Osteoblast (primary cell): ENCODE measurements around the gene FARS2. TPM values are rescaled to one million over a fixed set of nuclear protein-coding genes. Genes with fewer than 3 reads are reported as not detected.

Experiments used
- DNase-seq: peaks from one replicate; pipeline ENCODE4 v3.0.0; 2011; ENCODE audit warnings: low spot score, mixed read lengths; ENCODE audit not compliant: insufficient read length; ENCODE audit errors: missing footprints
- H2AFZ ChIP-seq: 2 replicates; pipeline ENCODE4 v1.6.0; 2011; ENCODE audit warnings: mild to moderate bottlenecking, low read length
- H3K27ac ChIP-seq: 2 replicates; pipeline ENCODE4 v1.5.1; 2011; ENCODE audit warnings: mild to moderate bottlenecking, low read depth, low read length, moderate library complexity
- H3K27me3 ChIP-seq: 2 replicates; pipeline ENCODE4 v1.6.0; 2012; ENCODE audit warnings: mild to moderate bottlenecking, control low read depth, inconsistent platforms, low read length, moderate library complexity; ENCODE audit not compliant: insufficient read depth
- H3K36me3 ChIP-seq: 2 replicates; pipeline ENCODE4 v1.5.1; 2011; ENCODE audit warnings: mild to moderate bottlenecking, low read length, control low read depth, moderate library complexity; ENCODE audit not compliant: insufficient read depth
- H3K4me1 ChIP-seq: 2 replicates; pipeline ENCODE4 v1.5.1; 2011; ENCODE audit warnings: mild to moderate bottlenecking, low read length, control low read depth, moderate library complexity; ENCODE audit not compliant: insufficient read depth
- H3K4me2 ChIP-seq: 2 replicates; pipeline ENCODE4 v1.6.0; 2011; ENCODE audit warnings: mild to moderate bottlenecking, low read length; ENCODE audit not compliant: insufficient read depth
- H3K4me3 ChIP-seq: fragments of 200-600 bp; sonication (generic); 3 replicates; pipeline ENCODE4 v1.5.1; 2012; ENCODE audit warnings: mild to moderate bottlenecking, low read length, inconsistent platforms; ENCODE audit not compliant: insufficient read depth
- H3K79me2 ChIP-seq: 2 replicates; pipeline ENCODE4 v1.6.0; 2012; ENCODE audit warnings: mild to moderate bottlenecking, low read length, control low read depth, inconsistent platforms; ENCODE audit not compliant: insufficient read depth
- H3K9me3 ChIP-seq: 2 replicates; pipeline ENCODE4 v1.5.1; 2011; ENCODE audit warnings: low read depth, low read length, control low read depth
- H4K20me1 ChIP-seq: 2 replicates; pipeline ENCODE4 v1.6.0; 2012; ENCODE audit warnings: mild to moderate bottlenecking, low read length, control low read depth; ENCODE audit not compliant: insufficient read depth
- CTCF ChIP-seq: IDR thresholded peaks from 2 replicates; pipeline ENCODE4 v1.5.1; 2011; ENCODE audit warnings: mild to moderate bottlenecking, low read depth, low read length, moderate library complexity; ENCODE audit errors: extremely low read depth
- total RNA-seq: library from RNA; depleted of rRNA; stranded (reverse); fragments of >200 nt; gene quantifications from 2 replicates; pipeline ENCODE4 v1.2.3, GENCODE V29; 2012

FARS2 gene
- total RNA-seq, 1 donor = 29.7 TPM

- H3K36me3 ChIP-seq = no peaks in the 10 kb centered on the region
- no peak overlapping the region for H3K27ac ChIP-seq
- peaks cover 32% of the 10 kb centered on the region for H3K79me2 ChIP-seq
- no peaks in the 10 kb centered on the region for H3K9me3 ChIP-seq
- no peaks in the 10 kb centered on the region for H3K4me1 ChIP-seq
- no peak overlapping the region for H3K4me2 ChIP-seq
- H3K4me3 ChIP-seq = no peak overlapping the region
- H4K20me1 ChIP-seq = peaks cover 4% of the 10 kb centered on the region
- no peak overlapping the region for H2AFZ ChIP-seq
- DNase-seq = no peak
- no peak for TF ChIP-seq CTCF
- H3K27me3 ChIP-seq = no peaks in the 10 kb centered on the region
These were observed 12.8 kb upstream of the FARS2 start for GRCh38 chr6:5248302-5249098.

GRCh38 chr6:5249451-5250122 is 11.7 kb upstream of the FARS2 start:
- Histone ChIP-seq H2AFZ (no peak overlapping the region), H3K36me3 (no peaks in the 10 kb centered on the region), H3K27ac (no peak overlapping the region), H4K20me1 (peaks cover 4% of the 10 kb centered on the region), H3K9me3 (no peaks in the 10 kb centered on the region), H3K79me2 (peaks cover 28% of the 10 kb centered on the region), H3K4me1 (no peaks in the 10 kb centered on the region), H3K27me3 (no peaks in the 10 kb centered on the region), H3K4me3 (no peak overlapping the region), H3K4me2 (no peak overlapping the region)
- no peak for DNase-seq
- TF ChIP-seq CTCF = no peak

- H3K36me3 ChIP-seq = no peaks in the 10 kb centered on the region
- H3K27me3 ChIP-seq = no peaks in the 10 kb centered on the region
- no peak overlapping the region for H2AFZ ChIP-seq
- peaks cover 4% of the 10 kb centered on the region for H4K20me1 ChIP-seq
- no peaks in the 10 kb centered on the region for H3K9me3 ChIP-seq
- H3K4me3 ChIP-seq = no peak overlapping the region
- H3K4me2 ChIP-seq = no peak overlapping the region
- no peak overlapping the region for H3K27ac ChIP-seq
- H3K4me1 ChIP-seq = no peaks in the 10 kb centered on the region
- TF ChIP-seq CTCF = no peak
- H3K79me2 ChIP-seq = peaks cover 27% of the 10 kb centered on the region
- DNase-seq = no peak
These were observed 10.9 kb upstream of the FARS2 start for GRCh38 chr6:5250451-5250850.

- DNase-seq = no peak
- Histone ChIP-seq H3K27me3 (no peaks in the 10 kb centered on the region), H2AFZ (no peak overlapping the region), H3K27ac (no peak overlapping the region), H3K4me3 (no peak overlapping the region), H3K9me3 (no peaks in the 10 kb centered on the region), H3K36me3 (no peaks in the 10 kb centered on the region), H4K20me1 (peaks cover 4% of the 10 kb centered on the region), H3K79me2 (peaks cover 25% of the 10 kb centered on the region), H3K4me2 (no peak overlapping the region), H3K4me1 (no peaks in the 10 kb centered on the region)
- no peak for TF ChIP-seq CTCF
These were observed 10.4 kb upstream of the FARS2 start for GRCh38 chr6:5250911-5251310.
